ENCODE data around the gene IVNS1ABP.
A peak's percentile ranks its signal among the peaks of the same experiment; 100 is the strongest.
"Not testable (repeated sequence)": the region's sequence is repeated elsewhere in the genome, so short reads cannot be mapped to it uniquely, and the experiment has no call there.

The IVNS1ABP gene

DNA sequence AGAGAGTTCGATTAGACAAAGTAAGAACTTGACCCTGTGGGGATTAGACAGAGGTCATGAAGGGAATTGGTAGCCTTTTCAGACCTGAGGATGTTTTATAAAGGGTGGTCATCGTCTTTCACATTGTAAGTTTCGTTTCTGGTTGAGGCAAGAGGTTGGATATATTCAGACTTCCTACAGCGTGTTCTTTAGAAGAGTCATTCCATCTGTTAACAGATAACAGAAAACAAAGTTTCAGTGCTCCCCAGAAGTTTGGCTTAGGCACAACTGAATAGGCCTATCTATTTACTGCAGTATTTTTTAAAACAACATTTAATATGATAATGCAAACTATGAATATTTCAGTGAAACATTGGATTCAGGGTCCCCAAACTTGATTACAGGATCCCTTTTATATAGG is 17.1 kb upstream of the IVNS1ABP start:
- no peak for FAIRE-seq

GRCh38 chr1:185328255-185328654 is 11.2 kb upstream of the IVNS1ABP start:
- FAIRE-seq (no peak), DNase-seq (ENCODE audit: insufficient read length, low spot score) (no peak)

More for the DNA sequence above, 17.1 kb upstream of the IVNS1ABP start:
- DNase-seq (ENCODE audit: insufficient read length, low spot score), result no peak

DNA sequence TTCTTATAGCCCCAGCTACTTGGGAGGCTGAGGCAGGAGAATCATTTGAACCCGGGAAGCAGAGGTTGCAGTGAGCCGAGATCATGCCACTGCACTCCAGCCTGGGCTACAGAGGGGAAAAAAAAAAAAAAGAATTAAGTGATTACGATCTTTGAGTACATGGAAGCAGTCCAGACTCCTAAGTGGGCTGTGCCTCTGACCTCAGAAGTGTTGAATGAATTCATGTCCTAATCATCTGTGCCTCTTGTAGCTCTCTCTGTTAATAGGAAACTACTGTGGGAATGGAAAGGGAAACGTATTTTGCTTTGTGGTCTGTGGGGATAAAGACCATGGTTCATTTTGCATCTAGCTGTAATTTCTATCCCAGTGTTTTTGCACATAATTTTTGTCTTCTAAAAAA is 8.4 kb upstream of the IVNS1ABP start:
- FAIRE-seq (no peak), DNase-seq (ENCODE audit: insufficient read length, low spot score) (no peak)

DNA sequence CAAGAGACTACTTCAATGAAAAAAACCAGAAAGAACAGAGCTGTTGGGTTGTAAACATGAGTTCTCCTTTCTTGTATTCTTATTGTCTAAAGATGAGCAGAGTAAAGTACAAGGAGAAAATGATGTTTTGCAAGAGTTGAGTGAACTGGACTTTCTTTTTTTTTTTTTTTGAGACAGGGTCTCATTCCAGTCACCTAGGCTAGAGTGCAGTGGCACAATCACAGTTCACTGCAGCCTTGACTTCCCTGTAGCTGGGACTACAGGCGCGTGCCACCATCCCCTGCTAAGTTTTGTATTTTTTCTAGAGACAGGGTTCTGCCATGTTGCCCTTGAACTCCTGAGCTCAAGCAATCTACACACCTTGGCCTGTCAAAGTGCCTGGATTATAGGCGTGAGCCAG is 7.1 kb upstream of the IVNS1ABP start:
- no peak for FAIRE-seq
- no peak for DNase-seq (ENCODE audit: insufficient read length, low spot score)

DNA sequence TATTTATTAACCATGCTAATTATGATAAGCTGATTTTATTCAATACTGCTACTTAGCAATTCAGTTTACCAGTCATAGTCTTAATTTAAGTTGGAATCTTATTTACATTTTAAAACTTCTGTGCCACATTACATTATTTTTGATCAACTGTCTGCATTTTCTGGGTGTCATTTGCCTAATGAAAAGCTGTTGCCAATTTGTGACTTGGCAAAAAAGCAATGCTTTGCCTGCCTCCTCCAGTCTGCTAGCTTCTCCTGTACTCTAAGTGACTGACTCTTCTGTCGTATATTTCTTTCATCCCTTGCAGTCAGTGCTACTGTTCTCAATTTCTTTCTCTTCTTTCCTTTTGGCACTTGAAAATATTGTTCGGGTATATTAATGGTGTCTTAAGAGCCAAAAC is 5.6 kb upstream of the IVNS1ABP start:
- DNase-seq (ENCODE audit: insufficient read length, low spot score) (no peak), FAIRE-seq (no peak)

GRCh38 chr1:185321653-185322221 is 4.7 kb upstream of the IVNS1ABP start:
- not testable (repeated sequence) for FAIRE-seq; DNase-seq (ENCODE audit: insufficient read length, low spot score)

DNA sequence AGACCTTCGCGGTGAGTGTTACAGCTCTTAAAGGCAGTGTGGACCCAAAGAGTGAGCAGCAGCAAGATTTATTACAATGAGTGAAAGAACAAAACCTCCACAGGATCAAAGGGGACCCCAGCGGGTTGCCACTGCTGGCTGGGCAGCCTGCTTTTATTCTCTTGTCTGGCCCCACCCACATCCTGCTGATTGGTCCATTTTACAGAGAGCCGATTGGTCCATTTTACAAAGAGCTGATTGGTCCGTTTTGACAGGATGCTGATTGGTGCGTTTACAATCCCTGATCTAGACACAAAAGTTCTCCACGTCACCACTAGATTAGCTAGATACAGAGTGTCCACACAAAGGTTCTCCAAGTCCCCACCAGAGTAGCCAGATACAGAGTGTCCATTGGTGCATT is 4.1 kb upstream of the IVNS1ABP start:
- FAIRE-seq; DNase-seq (ENCODE audit: insufficient read length, low spot score): not testable (repeated sequence)

DNA sequence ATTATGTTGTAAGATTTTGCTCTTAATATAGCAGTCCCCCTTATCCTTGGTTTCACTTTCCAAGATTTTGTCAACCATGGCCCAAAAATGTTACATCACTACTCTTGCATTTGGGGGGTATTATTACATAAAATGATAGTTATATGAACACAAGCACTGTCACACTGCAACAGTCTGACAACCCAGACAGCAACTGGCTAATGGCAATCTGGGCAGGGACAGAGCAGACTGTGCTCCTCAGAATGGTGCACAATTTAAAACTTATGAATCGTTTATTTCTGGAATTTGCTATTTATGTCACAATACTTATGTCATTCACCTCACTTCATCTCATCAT is 2.1 kb upstream of the IVNS1ABP start:
- DNase-seq (ENCODE audit: insufficient read length, low spot score) (no peak), FAIRE-seq (no peak)

- FAIRE-seq (no peak), DNase-seq (ENCODE audit: insufficient read length, low spot score) (no peak)
Measured at GRCh38 chr1:185318431-185319138, 1.5 kb upstream of the IVNS1ABP start.

DNA sequence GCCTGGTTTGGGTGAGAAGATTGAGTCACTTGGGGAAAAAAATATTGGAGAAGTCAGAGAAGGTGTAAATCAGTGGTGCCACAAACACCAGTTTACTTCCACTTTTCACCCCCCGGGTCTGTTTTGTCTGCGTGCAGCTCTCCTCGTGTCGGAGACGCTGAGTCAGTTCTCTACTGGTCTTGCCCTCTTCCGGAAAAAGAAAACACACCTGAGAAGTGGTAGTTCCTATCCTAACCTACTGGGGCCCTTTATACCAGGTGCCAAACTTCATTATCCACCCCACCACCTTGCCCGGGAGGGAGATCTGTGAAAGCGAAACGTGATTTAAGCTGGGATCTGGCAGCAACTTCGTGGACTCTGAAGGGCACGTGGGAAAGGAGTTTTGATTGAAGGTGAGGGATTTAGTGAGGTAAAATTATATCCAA is 855 bp upstream of the IVNS1ABP start:
- FAIRE-seq (peak; percentile 93), DNase-seq (ENCODE audit: insufficient read length, low spot score) (peak; percentile 60)

DNA sequence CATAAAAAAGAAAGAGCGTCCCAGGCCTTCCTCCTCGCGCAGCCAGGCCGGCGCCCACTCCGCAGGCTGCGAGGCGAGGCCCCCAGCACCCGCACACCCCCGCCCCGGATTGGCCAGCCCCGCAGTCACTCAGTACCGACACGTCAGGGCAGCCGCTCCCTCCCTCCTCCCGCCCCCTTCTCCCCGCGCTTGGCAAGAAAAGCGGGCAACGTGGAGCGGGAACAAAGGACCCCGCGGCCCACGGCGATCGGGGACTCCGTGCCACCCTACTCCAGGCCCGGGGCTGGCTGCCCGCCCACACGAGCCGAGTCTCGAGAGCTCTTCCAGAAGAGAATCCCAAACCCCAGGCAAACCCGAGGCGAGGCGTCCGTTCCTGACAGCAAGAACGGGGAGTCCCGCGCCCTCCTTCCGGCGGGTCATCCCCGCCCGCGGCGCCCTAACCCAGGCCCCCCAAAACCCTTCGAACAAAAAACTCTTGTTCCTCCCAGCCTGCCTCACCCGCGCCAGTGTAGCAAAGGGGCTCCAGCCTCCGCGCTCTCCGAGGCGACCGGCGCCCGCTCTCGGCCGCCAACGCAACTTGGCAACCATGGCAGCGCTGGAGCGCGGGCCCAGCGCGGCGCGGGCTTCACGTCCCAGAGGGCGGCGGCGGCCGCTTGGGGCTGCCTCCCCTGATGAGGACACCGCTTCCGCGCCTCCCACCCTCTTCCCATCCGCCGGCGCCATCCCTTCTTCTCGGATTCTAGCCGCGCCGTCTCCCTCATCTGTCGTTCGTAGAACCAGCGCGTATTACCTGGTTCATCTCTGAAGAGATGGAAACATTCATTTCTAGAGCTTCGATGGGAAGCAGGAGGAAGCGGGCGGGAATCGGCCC is 645 bp downstream of the IVNS1ABP start:
- DNase-seq (ENCODE audit: insufficient read length, low spot score) (peak; percentile 41), FAIRE-seq (peak; percentile 61)

GRCh38 chr1:185315445-185316071 is 1.5 kb downstream of the IVNS1ABP start:
- FAIRE-seq (no peak), DNase-seq (ENCODE audit: insufficient read length, low spot score) (no peak)

DNA sequence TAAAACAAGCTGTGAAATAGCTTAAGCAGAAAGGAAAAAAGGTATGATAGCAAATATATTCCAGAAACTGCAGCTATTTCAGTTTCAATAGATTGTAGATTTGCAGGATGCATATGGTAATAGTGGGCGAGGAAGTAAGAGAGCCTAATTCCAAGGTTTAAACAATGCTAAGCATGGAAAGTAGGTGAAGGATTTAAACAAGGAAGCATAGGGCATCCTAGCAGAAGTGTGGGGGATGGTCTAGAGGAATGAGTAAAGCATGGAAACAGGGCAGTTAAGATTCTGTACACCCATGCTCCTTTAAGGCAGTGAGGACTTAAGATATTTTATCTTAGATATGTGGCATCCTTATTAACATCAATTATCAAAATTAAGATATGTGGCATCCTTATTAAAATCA is 2.6 kb downstream of the IVNS1ABP start:
- DNase-seq (ENCODE audit: insufficient read length, low spot score) (no peak), FAIRE-seq (no peak)

DNA sequence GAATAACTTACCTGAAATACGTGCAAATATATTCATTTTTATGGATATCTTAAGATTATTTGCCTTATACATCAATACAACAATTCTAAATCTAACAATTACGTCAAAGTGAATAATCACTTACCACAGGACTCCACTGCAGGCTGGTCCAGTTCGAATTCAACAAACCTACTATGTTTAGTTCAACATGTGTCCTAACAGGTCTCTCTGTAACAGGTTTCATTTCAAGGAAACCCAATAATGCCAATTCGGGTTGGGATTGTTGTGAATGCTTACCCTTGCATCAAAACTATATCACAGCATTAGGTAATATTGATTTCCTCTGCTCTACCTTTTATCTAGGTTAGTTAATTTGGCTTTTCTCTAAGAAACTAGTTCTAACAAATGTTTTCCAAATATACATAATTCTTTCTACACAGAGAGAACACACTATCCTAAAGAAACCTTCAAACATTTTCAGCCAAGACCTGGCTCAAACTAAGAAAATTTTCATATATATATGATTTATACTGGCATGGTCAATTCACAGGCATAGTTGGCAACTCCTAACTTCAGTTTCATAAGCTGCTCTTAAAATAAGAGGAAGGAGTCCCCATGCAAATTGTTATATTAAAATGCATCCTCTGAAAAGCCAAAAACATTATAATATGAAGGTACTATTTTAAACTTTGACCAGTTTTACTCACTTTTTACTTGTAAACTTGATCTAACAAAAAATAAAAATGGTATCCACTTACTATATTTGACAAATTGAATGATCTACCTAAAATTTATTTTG is 4.5 kb downstream of the IVNS1ABP start:
- DNase-seq (ENCODE audit: insufficient read length, low spot score) (no peak), FAIRE-seq (no peak)

DNA sequence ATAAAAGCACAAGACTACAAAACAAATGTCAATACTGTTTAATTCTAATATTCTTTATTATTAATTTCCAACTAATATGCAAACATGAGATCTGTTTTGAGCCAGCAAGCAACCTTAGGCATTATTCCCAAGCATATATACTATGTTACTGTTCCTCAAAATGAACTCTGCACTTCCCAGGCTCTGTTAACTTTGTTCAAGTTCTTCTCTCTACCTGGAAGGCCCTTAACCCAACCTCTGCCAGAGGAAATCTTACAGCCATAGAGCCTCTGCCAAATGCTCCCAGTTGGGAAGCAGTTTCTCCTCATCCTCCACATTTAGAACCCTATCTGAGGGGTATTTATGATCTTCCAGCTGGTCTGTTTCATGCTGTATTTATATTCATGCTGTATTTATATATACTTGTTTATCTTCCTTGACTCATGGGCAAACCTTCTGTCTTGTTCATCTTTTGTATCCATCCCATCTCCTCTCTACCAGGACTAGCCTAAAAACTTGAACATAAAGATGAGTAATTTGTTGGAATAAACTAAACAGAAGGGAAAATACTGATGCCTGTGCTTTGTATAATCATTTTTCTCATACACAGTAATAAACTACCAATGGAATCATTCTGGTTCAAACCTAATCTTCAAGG is 5.3 kb downstream of the IVNS1ABP start:
- DNase-seq (ENCODE audit: insufficient read length, low spot score) (no peak), FAIRE-seq (no peak)

DNA sequence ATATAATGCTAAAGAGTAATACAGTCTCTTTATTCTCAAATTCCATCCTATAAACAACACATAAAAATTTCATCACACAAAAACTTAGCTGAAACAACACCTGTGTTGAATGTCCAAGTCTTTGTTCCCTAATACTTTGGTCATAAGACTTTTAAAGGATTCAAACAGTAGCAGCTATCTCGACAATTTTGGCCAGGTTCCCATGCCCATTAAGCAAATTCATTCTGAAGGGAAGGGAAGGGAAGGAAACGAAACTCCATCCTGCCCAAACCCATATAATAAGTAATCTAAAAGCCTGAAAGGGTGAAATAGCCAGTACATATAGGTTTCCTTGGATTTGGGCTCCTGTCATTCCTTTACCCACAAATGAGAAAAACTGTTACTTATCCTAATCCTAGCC is 7.5 kb downstream of the IVNS1ABP start:
- FAIRE-seq (no peak), DNase-seq (ENCODE audit: insufficient read length, low spot score) (no peak)

GRCh38 chr1:185308126-185308525 is 8.9 kb downstream of the IVNS1ABP start:
- FAIRE-seq, result no peak
- DNase-seq (ENCODE audit: insufficient read length, low spot score), result no peak

DNA sequence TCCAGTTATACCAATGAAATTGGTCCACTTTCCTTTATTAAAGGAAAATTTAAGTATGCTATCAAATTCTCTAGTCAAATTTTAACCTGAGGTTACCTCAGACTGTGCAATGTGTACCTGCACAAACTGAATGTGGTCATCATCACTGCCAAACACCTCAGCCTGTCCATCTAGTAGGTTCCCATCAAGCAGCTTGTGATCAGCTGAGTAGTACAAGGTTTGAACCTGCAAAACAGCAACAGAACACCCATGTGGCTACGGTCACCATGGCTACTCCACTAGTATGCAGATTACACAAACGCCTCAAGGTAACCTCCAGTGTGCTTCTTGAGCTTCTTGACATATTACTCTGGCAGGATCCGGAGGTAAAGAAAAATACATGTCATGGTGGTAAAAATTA is 11.6 kb downstream of the IVNS1ABP start:
- no peak for FAIRE-seq
- DNase-seq (ENCODE audit: insufficient read length, low spot score), result no peak

GRCh38 chr1:185300152-185300551 is 16.9 kb downstream of the IVNS1ABP start:
- DNase-seq (ENCODE audit: insufficient read length, low spot score), result no peak
- no peak for FAIRE-seq

GRCh38 chr1:185297982-185298381 is 19.1 kb downstream of the IVNS1ABP start:
- FAIRE-seq, result no peak

More at GRCh38 chr1:185297982-185298381, 19.1 kb downstream of the IVNS1ABP start:
- DNase-seq (ENCODE audit: insufficient read length, low spot score), result no peak

Data from GM19239 (cell line).